ENCODE measurements around the gene TMEM88. TPM values are rescaled to one million over a fixed set of nuclear protein-coding genes. Genes with fewer than 3 reads are reported as not detected.

TMEM88 gene
- total RNA-seq, 1 experiment from 2014 or later, result 1.5 TPM

GRCh38 chr17:7878234-7878633, 23.4 kb downstream of the TMEM88 start:
- H3K9me3 ChIP-seq (ENCODE audit: low read length), result no peaks in the 10 kb centered on the region
- no peak overlapping the region for H3K4me3 ChIP-seq (ENCODE audit: low read length)
- no peak overlapping the region for H2AFZ ChIP-seq (ENCODE audit: low read length)
- no peaks in the 10 kb centered on the region for H3K4me1 ChIP-seq (ENCODE audit: insufficient read depth, low read length)
- no TSS peak for BruUV-seq (replicated peaks)
- intact Hi-C loops (cut with micrococcal nuclease), result no loop called here
- no peaks in the 10 kb centered on the region for H3K79me2 ChIP-seq (ENCODE audit: low read length)
- ChIA-PET POLR2A (ENCODE audit: unreplicated experiment) (no interaction called here), CTCF (no interaction called here)
- H3K27ac ChIP-seq (ENCODE audit: low read length), result no peak overlapping the region
- no peaks in the 10 kb centered on the region for H3K27me3 ChIP-seq (ENCODE audit: low read length)
- H3K9me2 ChIP-seq (replicated peaks; ENCODE audit: low read length), result no peaks in the 10 kb centered on the region
- H4K20me1 ChIP-seq (ENCODE audit: low read length), result no peaks in the 10 kb centered on the region
- no peak for DNase-seq
- no peak overlapping the region for H3K9ac ChIP-seq (ENCODE audit: low read length)
- no peaks in the 10 kb centered on the region for H3F3A ChIP-seq (ENCODE audit: low read length, unreplicated experiment)
- ATAC-seq, result no peak
- no peaks in the 10 kb centered on the region for H3K36me3 ChIP-seq (ENCODE audit: low read depth, low read length)
- H3K4me2 ChIP-seq (ENCODE audit: low read length), result no peak overlapping the region
- TF ChIP-seq EZH2phosphoT487 (IDR thresholded peaks at IDR 0.05; ENCODE audit: borderline replicate concordance, low read length), result no peak
- TF ChIP-seq CTCF (conservative IDR thresholded peaks at IDR 0.05; ENCODE audit: low read depth, low read length), result no peak
- TF ChIP-seq EZH2 (IDR thresholded peaks at IDR 0.05; ENCODE audit: low read length, unreplicated experiment), result no peak

- Histone ChIP-seq H3K27me3 (ENCODE audit: low read length) (no peaks in the 10 kb centered on the region), H3K9me3 (ENCODE audit: low read length) (no peaks in the 10 kb centered on the region), H3K9ac (ENCODE audit: low read length) (no peak overlapping the region), H3K79me2 (ENCODE audit: low read length) (peaks cover under 1% of the 10 kb centered on the region; the same call in 1 of the 2 replicates), H3K4me3 (ENCODE audit: low read length) (no peak overlapping the region), H3K9me2 (replicated peaks; ENCODE audit: low read length) (no peaks in the 10 kb centered on the region), H3F3A (ENCODE audit: low read length, unreplicated experiment) (no peaks in the 10 kb centered on the region), H4K20me1 (ENCODE audit: low read length) (no peaks in the 10 kb centered on the region), H3K4me2 (ENCODE audit: low read length) (no peak overlapping the region), H3K36me3 (ENCODE audit: low read depth, low read length) (no peaks in the 10 kb centered on the region), H2AFZ (ENCODE audit: low read length) (no peak overlapping the region), H3K4me1 (ENCODE audit: insufficient read depth, low read length) (0 out of 2 replicates have a peak, but pooled peaks cover 8% of the 10 kb centered on the region), H3K27ac (ENCODE audit: low read length) (no peak overlapping the region)
- ChIA-PET POLR2A (ENCODE audit: unreplicated experiment) (no interaction called here), CTCF (no interaction called here)
- intact Hi-C loops (cut with micrococcal nuclease), result no loop called here
- ATAC-seq (no peak), DNase-seq (no peak)
- BruUV-seq (replicated peaks), result no TSS peak
- TF ChIP-seq EZH2phosphoT487 (IDR thresholded peaks at IDR 0.05; ENCODE audit: borderline replicate concordance, low read length) (no peak), EZH2 (IDR thresholded peaks at IDR 0.05; ENCODE audit: low read length, unreplicated experiment) (no peak), CTCF (conservative IDR thresholded peaks at IDR 0.05; ENCODE audit: low read depth, low read length) (no peak)
These were observed 25.4 kb downstream of the TMEM88 start for GRCh38 chr17:7880076-7880868.

All from PC-3 (cell line).